Endometrial microvascular endothelial cells (primary cell): ENCODE measurements around the gene ASPG. TPM values are rescaled to one million over a fixed set of nuclear protein-coding genes. Genes with fewer than 3 reads are reported as not detected.

Source experiments
- in situ Hi-C: cut with HindIII; loops from 2 replicates; pipeline ENCODE4 v1.10.0; 2017; ENCODE audit warnings: low sequenced_read_pairs, low pct_unique_long_range_greater_than_20kb; ENCODE audit errors: inconsistent ontology term
- total RNA-seq: library from RNA; depleted of rRNA; stranded (reverse); fragments of >200 nt; gene quantifications from one replicate; pipeline ENCODE4 v1.2.3, GENCODE V29; 2015; ENCODE audit errors: inconsistent ontology term

The ASPG gene
- not detected for total RNA-seq

- in situ Hi-C loops, result no loop called here
Observed at GRCh38 chr14:104085032-104085888, at the start of gene ASPG. Gene ASPG (plus strand): TSS chr14:104085700. CDS start chr14:104085771, 71 bp downstream.

DNA sequence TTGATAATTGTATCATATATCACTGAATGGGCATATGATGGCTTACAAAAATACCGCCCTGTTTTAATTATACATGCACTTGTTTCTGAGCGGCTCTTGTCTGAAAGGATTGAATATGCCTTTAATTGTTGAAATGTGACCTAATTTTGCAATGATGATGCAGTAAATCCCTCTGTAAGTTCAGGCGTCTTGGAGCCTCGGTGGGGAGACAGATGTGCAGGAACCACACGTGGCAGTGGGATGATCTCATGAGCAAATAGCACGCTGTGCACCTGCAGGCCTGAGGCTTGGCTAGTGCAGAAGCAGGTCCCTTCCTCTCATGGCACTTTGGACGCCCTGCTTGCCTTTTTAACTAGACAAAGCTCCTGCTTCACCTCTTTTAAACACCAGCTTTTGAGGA lies 49.3 kb upstream of the ASPG start:
- in situ Hi-C loops, result no loop called here

GRCh38 chr14:104037074-104037473 lies 48.4 kb upstream of the ASPG start:
- in situ Hi-C loops, result no loop called here

- in situ Hi-C loops, result no loop called here
Observed at GRCh38 chr14:104037903-104038302, 47.6 kb upstream of the ASPG start.

- in situ Hi-C loops, result no loop called here
Observed at GRCh38 chr14:104039214-104039613, 46.3 kb upstream of the ASPG start.

DNA sequence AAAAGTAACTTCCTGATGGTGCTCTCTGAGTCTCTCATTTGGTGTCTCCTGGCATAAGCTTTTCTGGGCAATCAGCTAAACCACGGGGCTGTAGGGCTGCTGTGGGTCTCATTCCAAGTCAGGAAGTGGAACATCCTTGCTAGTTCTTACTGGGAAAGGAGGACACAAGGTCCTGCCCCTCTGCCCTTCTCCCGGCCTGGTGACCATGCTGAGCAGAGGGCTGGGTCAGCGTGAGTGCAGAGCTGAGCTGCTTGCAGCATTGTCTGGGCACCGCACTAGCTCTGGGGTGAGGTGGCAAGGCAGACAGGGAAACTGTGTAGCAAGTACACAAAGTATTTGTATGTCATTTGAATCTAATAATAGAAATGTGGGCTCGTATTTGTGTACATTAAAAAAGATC lies 45.0 kb upstream of the ASPG start:
- in situ Hi-C loops, result no loop called here

DNA sequence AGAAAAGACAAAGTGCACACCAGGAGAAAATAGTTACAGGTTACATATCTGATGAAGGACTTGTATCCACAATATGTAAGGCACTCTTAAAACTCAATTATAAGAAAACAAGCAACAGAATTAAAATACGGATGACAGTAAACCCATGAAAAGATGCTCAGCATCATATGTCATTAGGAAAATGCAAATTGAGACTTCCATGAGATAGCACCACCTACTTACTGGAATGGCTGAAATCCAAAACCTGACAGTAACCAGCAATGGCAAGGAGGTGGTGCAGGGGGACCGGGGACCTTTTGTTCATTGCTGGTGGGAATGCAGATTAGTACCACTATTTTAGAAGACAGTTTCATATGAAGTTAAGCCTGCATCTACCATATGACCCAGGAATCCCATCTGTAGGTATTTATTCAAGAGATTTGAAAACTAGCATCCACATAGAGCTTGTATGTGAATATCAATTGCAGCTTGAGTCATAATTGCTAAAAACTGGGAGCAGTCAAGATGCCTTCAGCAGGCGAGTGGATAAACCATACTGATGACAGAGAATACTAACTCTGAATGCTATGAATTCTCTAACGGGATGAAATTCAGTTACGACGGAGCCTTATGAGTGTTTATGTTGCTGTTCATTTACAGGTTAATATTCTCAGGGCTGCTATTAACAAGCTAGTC lies 43.9 kb upstream of the ASPG start:
- in situ Hi-C loops, result no loop called here

GRCh38 chr14:104044016-104044415 lies 41.5 kb upstream of the ASPG start:
- in situ Hi-C loops, result no loop called here

DNA sequence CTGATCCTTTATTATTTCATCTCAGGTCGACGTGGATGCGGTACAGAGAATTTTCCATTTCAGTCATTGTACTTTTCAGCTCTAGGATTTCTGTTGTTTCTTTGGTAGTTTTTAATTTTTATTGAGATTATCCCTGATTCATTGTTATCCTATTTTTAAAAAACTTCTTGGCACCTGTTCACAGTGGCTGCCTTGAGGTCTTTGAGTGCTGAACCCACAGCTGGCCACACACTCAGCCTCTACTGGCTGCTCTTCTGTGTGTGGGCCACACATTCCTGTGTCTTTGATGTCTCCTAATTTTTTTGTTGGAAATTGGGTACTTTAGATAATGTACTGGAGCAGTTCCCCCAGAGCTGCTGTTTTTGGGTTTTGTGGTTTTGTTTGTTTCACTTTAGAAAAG lies 37.7 kb upstream of the ASPG start:
- in situ Hi-C loops, result no loop called here

DNA sequence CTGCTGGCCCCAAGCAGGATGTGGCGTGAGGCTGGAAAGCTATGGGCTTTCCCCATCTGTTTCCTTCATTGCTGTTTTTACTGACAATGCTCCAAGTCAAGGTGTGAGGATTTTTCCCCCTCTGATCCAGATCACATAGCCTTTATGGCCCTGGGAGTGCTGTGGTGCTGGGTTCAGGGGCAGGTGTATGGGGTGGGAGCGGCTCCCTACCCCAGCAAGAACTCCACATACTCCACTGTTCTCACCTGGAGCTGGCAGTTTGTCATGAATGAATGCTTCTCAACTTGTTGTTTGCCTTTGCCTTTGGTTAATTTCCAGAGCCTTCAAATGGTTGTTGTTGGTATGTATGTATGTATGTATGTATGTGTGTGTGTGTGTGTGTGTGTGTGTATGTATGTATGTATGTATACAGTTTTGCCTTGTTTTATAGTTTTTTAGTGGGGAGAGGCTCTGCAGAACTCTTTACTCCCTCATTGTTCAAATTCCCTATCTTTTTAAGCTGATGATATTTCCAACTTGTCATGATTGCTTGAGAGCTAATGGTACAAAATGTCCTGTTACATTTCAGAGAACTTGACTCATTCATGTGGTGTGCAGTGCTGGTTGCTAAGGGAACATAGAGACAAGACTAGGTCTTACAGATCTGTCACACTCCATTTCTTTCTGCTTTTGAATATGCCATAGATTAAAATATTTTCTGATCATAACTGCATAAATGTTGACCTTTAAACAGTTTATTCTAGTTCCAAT lies 36.6 kb upstream of the ASPG start:
- in situ Hi-C loops, result no loop called here

- in situ Hi-C loops, result no loop called here
Observed at GRCh38 chr14:104049576-104050240, 35.8 kb upstream of the ASPG start.

GRCh38 chr14:104051092-104051813 lies 34.2 kb upstream of the ASPG start:
- in situ Hi-C loops, result no loop called here

DNA sequence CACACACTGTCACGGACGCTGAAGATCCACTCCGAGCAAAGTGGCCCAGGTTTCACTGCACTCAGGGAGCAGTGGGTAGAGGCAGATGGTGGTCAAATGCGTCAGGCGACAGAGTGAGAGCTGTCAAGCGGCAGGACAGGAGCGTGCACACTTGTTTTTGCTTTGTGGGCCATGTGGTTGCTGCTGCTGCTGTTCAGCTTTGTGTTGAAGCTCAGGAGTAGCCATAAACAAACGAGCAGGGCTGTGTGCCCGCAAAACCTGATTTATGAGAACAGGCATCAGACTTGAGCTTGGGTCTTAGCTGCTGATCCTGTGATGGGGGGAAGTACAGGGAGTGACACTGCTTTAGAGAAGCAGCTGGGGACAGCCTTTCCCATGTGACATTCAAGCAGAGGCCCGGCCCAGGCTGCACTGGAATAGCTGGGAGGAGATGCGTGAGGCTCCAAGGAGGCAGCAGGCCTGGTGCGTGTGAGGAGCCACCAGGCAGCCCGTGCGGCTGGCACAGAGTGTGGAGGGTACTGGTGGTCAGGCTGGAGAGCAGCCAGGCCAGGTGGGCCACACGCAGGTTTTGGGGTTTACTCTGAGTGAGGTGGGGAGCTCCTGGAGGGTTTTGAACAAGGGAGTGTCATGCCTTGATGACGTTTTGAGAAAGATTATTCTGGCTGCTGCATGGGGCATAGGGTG lies 31.1 kb upstream of the ASPG start:
- in situ Hi-C loops, result no loop called here

DNA sequence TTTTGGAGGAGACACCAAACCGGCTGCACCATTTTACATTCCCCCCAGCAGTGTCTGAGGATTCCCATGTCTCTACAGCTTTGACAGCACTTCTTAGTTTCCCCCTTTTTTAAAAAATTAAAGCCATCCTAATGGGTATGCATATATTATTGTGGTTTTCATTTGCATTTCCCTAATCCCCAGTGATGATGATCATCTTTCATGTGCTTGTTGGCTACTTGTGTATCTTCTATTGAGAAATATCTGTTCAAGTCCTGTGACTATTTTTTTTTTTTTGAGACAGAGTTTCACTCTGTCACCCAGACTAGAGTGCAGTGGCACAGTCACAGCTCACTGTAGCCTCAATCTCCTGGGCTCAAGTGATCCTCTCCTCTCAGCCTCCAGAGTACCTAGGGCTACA lies 23.2 kb upstream of the ASPG start:
- in situ Hi-C loops, result no loop called here

GRCh38 chr14:104064003-104064402 lies 21.5 kb upstream of the ASPG start:
- in situ Hi-C loops, result no loop called here

GRCh38 chr14:104066279-104066678 lies 19.2 kb upstream of the ASPG start:
- in situ Hi-C loops, result no loop called here

DNA sequence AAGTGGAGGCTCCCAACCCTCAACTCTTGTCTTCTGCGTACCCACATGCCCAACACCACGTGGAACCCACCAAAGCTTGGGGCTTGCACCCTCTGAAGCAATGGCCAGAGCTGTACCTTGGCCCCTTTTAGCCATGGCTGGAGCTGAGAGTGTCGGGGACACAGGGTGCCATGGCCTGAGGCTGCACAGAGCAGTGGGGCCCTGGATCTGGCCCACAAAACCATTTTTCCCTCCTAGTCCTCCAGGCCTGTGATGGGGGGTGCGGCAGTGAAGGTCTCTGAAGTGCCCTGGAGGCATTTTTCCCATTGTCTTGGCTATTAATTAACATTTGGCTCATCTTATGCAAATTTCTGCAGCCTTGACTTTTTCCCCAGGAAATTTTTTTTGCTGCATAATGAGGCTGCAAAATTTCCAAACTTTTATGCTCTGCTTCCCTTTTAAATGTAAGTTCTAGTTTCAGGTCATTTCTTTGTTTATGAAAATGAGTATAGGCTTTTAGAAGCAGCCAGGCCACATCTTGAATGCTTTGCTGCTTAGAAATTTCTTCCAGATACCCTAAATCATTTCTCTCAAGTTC lies 18.7 kb upstream of the ASPG start:
- in situ Hi-C loops, result no loop called here

GRCh38 chr14:104069541-104069940 lies 16.0 kb upstream of the ASPG start:
- in situ Hi-C loops, result no loop called here
